HCT116 (cell line): ENCODE data around the gene WFDC2. TPM values are rescaled to one million over a fixed set of nuclear protein-coding genes. Genes with fewer than 3 reads are reported as not detected.

Experiments used
- ATAC-seq: fragments of 200-7000 bp; cut with Tn5 transposase; 2 replicates; pipeline ENCODE4 v1.9.1; 2020; ENCODE audit warnings: mild to moderate bottlenecking, moderate library complexity
- BruUV-seq: library from RNA; stranded (reverse); fragments of 400-500 nt; replicated peaks from 2 replicates; lab custom pipeline; 2021; lab: Mats Ljungman, UMichigan
- CTCF ChIA-PET: fragments of 300-600 bp; sonication (Branson Sonifier 250); formaldehyde crosslinking; loops from one replicate; lab custom pipeline; 2021; ENCODE audit warnings: antibody characterized with exemption; lab: Charles Lee
- POLR2A ChIA-PET: fragments of 300-600, 350-600 bp; sonication (Branson Sonifier 250); formaldehyde crosslinking; loops from one replicate; lab custom pipeline; 2021; ENCODE audit warnings: antibody characterized with exemption; lab: Charles Lee
- RAD21 ChIA-PET, 2 experiments: fragments of 300-600 bp; sonication (Branson Sonifier 250); formaldehyde crosslinking; loops; one replicate each; lab custom pipeline; 2023; ENCODE audit warnings: low total read pairs in 2 of 2; ENCODE audit not compliant: uncharacterized antibody in 2 of 2, unreplicated experiment in 2 of 2, low non-redundant PET in 1 of 2; lab: Charles Lee
- DNase-seq: peaks from one replicate; pipeline ENCODE4 v3.0.0-alpha.2; 2010; ENCODE audit warnings: low read depth, low spot score
- H2AFZ ChIP-seq: fragments of 200-600 bp; shearing (Covaris generic), sonication (generic); 2 replicates; pipeline ENCODE4 v1.6.1; 2017; ENCODE audit warnings: low read depth, mixed run types, mixed read lengths, antibody characterized with exemption, low read length; ENCODE audit not compliant: poor library complexity, severe bottlenecking
- H3K27ac ChIP-seq: 2 replicates; pipeline ENCODE4 v1.5.1; 2012; ENCODE audit warnings: low read depth, low read length
- H3K27me3 ChIP-seq: fragments of 200-600 bp; sonication (generic); 2 replicates; pipeline ENCODE4 v1.6.1; 2016; ENCODE audit warnings: mixed run types, low read length, mixed read lengths; ENCODE audit not compliant: insufficient read depth
- H3K36me3 ChIP-seq, 2 experiments: fragments of 200-500 bp in 1 of 2; fragments of 200-600 bp in 1 of 2; sonication (Bioruptor generic) in 1 of 2; sonication (generic) in 1 of 2; 2 replicates each; pipeline versions ENCODE4 v1.5.1 to v1.6.1; 2014 to 2016; ENCODE audit warnings: low read length in 2 of 2, inconsistent platforms in 1 of 2, mixed read lengths in 1 of 2, mixed run types in 1 of 2; ENCODE audit not compliant: insufficient read depth in 2 of 2, control insufficient read depth in 1 of 2
- H3K4me1 ChIP-seq, 2 experiments: fragments of 200-600 bp in 1 of 2; sonication (generic) in 1 of 2; 2 replicates each; pipeline versions ENCODE4 v1.5.1 to v1.6.1; 2012 to 2017; ENCODE audit warnings: low read length in 2 of 2, inconsistent platforms in 1 of 2, mild to moderate bottlenecking in 1 of 2, mixed read lengths in 1 of 2, mixed run types in 1 of 2, moderate library complexity in 1 of 2; ENCODE audit not compliant: insufficient read depth in 2 of 2, control insufficient read depth in 1 of 2
- H3K4me2 ChIP-seq: fragments of 200-600 bp; sonication (generic); 2 replicates; pipeline ENCODE4 v1.6.1; 2017; ENCODE audit warnings: mixed run types, low read length, mixed read lengths
- H3K4me3 ChIP-seq, 2 experiments: fragments of 200-600 bp in 1 of 2; sonication (generic) in 1 of 2; replicated peaks in 1 of 2; 2 replicates each; pipeline ENCODE4 v1.5.1; 2011 to 2016; ENCODE audit warnings: low read length in 2 of 2, control low read depth in 1 of 2, low read depth in 1 of 2, mild to moderate bottlenecking in 1 of 2, mixed read lengths in 1 of 2, mixed run types in 1 of 2
- H3K79me2 ChIP-seq: fragments of 200-600 bp; sonication (generic); 2 replicates; pipeline ENCODE4 v1.6.1; 2017; ENCODE audit warnings: mild to moderate bottlenecking, mixed run types, low read length, moderate library complexity, mixed read lengths; ENCODE audit not compliant: insufficient read depth
- H3K9ac ChIP-seq: fragments of 200-600 bp; sonication (generic); 2 replicates; pipeline ENCODE4 v1.6.1; 2016; ENCODE audit warnings: low read length, mixed read lengths
- H3K9me2 ChIP-seq: fragments of 200-600 bp; sonication (generic), shearing (Covaris generic); 2 replicates; pipeline ENCODE4 v1.6.1; 2017; ENCODE audit warnings: mixed run types, mild to moderate bottlenecking, moderate library complexity; ENCODE audit not compliant: insufficient read depth
- H3K9me3 ChIP-seq, 2 experiments: fragments of 200-500 bp in 1 of 2; fragments of 200-600 bp in 1 of 2; sonication (Bioruptor generic) in 1 of 2; sonication (generic) in 1 of 2; 2 replicates each; pipeline ENCODE4 v1.6.1; 2014 to 2017; ENCODE audit warnings: low read length in 2 of 2, mixed read lengths in 2 of 2, inconsistent platforms in 1 of 2, low read depth in 1 of 2, mild to moderate bottlenecking in 1 of 2, mixed run types in 1 of 2, moderate library complexity in 1 of 2; ENCODE audit not compliant: control insufficient read depth in 1 of 2, insufficient read depth in 1 of 2
- H4K20me1 ChIP-seq: fragments of 200-600 bp; sonication (generic), shearing (Covaris generic); 2 replicates; pipeline ENCODE4 v1.6.1; 2017; ENCODE audit warnings: mixed run types, mild to moderate bottlenecking, moderate library complexity; ENCODE audit not compliant: insufficient read depth
- ELF1 ChIP-seq: IDR thresholded peaks from 2 replicates; pipeline ENCODE4 v1.6.1; 2012; ENCODE audit warnings: low read depth, borderline replicate concordance
- EZH2 ChIP-seq: fragments of 200-600 bp; sonication (generic); IDR thresholded peaks from 2 replicates; pipeline ENCODE4 v1.6.1; 2017; ENCODE audit warnings: antibody characterized with exemption, mixed run types
- FOSL1 ChIP-seq: IDR thresholded peaks from 2 replicates; pipeline ENCODE4 v1.6.1; 2012; ENCODE audit warnings: low read depth
- JUND ChIP-seq: IDR thresholded peaks from 2 replicates; pipeline ENCODE4 v1.6.1; 2012
- POLR2A ChIP-seq: IDR thresholded peaks from 2 replicates; pipeline ENCODE4 v1.7.0; 2011; ENCODE audit warnings: borderline replicate concordance; ENCODE audit not compliant: insufficient read depth, insufficient read length; ENCODE audit errors: extremely low read depth
- RAD21 ChIP-seq: IDR thresholded peaks from 2 replicates; pipeline ENCODE4 v1.6.1; 2012; ENCODE audit warnings: low read depth, mild to moderate bottlenecking
- SIN3A ChIP-seq: IDR thresholded peaks from 2 replicates; pipeline ENCODE4 v1.6.1; 2012; ENCODE audit warnings: low read depth
- SRF ChIP-seq: IDR thresholded peaks from 2 replicates; pipeline ENCODE4 v1.6.1; 2012; ENCODE audit warnings: low read depth
- YY1 ChIP-seq: IDR thresholded peaks from 2 replicates; pipeline ENCODE4 v1.6.1; 2011; ENCODE audit warnings: low read length, low read depth, moderate library complexity, mild to moderate bottlenecking; ENCODE audit not compliant: insufficient replicate concordance; ENCODE audit errors: extremely low read depth
- ZNF274 ChIP-seq: fragments of 200-500 bp; sonication (Bioruptor generic); IDR thresholded peaks from 2 replicates; pipeline ENCODE4 v1.6.1; 2014; ENCODE audit warnings: mild to moderate bottlenecking, low read depth, low read length, inconsistent platforms
- intact Hi-C: fragments of 100-400 bp; cut with micrococcal nuclease; formaldehyde crosslinking; loops from 2 replicates; pipeline ENCODE4 v1.10.0; 2022
- total RNA-seq: library from RNA; stranded (reverse); gene quantifications from one replicate; pipeline ENCODE4 v1.2.1, GENCODE V29; 2021; ENCODE audit not compliant: unreplicated experiment
- TF ChIP-seq, protein P1 (sequence below): IDR thresholded peaks from 2 replicates; pipeline ENCODE4 v1.6.1; 2012
- TF ChIP-seq, protein P2 (sequence below), 3 experiments: fragments of 200-600 bp in 1 of 3; sonication (generic) in 1 of 3; IDR thresholded peaks in 2 of 3; conservative IDR thresholded peaks in 1 of 3; 2 replicates each; pipeline ENCODE4 v1.5.1; 2012 to 2017; ENCODE audit warnings: low read depth in 2 of 3, low read length in 2 of 3, antibody characterized with exemption in 1 of 3, borderline replicate concordance in 1 of 3, control low read depth in 1 of 3, mild to moderate bottlenecking in 1 of 3, mixed read lengths in 1 of 3, mixed run types in 1 of 3, moderate library complexity in 1 of 3; ENCODE audit not compliant: insufficient read depth in 1 of 3
- TF ChIP-seq, protein P3 (sequence below): IDR thresholded peaks from 2 replicates; pipeline ENCODE4 v1.6.1; 2012; ENCODE audit warnings: low read depth
- TF ChIP-seq, protein P4 (sequence below): IDR thresholded peaks from 2 replicates; pipeline ENCODE4 v1.6.1; 2011; ENCODE audit warnings: mild to moderate bottlenecking, low read length, moderate library complexity; ENCODE audit not compliant: insufficient replicate concordance; ENCODE audit errors: extremely low read depth

The WFDC2 gene
- total RNA-seq, 1 experiment from 2014 or later: 1.1 TPM

DNA sequence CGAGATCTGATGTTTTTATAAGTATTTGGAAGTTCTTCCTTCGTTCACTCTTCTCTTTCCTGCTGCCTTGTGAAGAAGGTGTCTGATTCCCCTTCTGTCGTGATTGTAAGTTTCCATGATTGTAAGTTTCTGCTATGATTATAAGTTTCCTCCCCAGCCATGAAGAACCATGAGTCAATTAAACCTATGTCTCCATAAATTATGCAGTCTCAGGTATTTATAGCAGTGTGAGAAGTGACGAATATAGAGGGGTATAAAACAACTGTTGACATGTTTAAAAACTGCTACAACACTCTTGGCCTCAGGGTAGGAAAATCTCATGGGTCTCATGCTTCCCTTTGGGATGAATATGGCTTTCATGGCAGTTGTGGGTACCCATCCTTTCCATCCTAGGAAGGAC lies 5.8 kb upstream of the WFDC2 start (continued):
- TF ChIP-seq, protein P1, sequence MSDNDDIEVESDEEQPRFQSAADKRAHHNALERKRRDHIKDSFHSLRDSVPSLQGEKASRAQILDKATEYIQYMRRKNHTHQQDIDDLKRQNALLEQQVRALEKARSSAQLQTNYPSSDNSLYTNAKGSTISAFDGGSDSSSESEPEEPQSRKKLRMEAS: no peak
- TF ChIP-seq SIN3A: no peak
- no peak for TF ChIP-seq YY1
- TF ChIP-seq SRF: no peak
- TF ChIP-seq, protein P2, sequence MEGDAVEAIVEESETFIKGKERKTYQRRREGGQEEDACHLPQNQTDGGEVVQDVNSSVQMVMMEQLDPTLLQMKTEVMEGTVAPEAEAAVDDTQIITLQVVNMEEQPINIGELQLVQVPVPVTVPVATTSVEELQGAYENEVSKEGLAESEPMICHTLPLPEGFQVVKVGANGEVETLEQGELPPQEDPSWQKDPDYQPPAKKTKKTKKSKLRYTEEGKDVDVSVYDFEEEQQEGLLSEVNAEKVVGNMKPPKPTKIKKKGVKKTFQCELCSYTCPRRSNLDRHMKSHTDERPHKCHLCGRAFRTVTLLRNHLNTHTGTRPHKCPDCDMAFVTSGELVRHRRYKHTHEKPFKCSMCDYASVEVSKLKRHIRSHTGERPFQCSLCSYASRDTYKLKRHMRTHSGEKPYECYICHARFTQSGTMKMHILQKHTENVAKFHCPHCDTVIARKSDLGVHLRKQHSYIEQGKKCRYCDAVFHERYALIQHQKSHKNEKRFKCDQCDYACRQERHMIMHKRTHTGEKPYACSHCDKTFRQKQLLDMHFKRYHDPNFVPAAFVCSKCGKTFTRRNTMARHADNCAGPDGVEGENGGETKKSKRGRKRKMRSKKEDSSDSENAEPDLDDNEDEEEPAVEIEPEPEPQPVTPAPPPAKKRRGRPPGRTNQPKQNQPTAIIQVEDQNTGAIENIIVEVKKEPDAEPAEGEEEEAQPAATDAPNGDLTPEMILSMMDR (IDR thresholded peaks at IDR 0.05 in 2 of 3, conservative IDR thresholded peaks at IDR 0.05 in 1 of 3; ENCODE audit: borderline replicate concordance in 1 of 3, insufficient read depth in 1 of 3, low read depth in 2 of 3, low read length in 2 of 3): no peak

DNA sequence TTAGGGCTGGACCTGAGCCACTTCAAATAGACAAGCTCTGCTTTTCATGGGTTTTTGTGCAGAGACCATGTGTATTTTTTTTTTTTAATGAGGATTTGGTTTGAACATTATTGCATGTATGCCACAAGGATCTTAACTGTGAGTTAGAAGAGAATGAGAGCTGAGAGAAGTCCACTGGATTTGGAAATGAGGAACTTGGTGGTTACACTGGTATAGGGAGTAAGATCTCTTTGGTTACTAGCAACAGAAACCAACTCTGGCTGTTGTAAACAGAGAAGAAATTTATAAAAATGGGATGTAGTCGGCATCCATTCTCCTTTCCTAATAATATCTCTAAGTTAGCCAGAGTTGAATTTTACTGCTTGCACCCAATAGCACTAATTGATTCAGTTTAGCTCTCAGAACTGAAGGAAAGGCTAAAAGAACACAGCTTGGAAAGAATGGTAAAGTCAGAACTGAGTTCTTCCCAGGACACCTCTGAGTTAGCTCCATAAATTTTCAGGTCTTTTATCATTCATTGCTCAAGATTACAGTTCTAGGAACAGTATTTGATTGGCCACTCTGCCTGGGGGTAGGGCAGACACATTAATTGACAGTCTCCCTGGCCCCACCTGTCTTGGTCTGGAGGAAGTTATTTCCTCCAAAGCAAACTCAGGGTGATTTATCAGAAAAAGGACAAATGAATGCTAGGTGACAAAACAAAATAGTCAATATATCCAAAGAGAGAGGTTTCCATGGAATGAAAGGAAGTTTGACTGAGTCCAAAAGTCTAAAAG lies 3.9 kb upstream of the WFDC2 start:
- peaks cover 23% of the 10 kb centered on the region for H3K27me3 ChIP-seq
- DNase-seq: no peak
- CTCF ChIA-PET: interaction anchor here (0.9 to 1.6 kb wide), 6 partner anchors 8 to 103 kb away, joined by 3 to 5 read pairs (median 4); partner anchors contain the start of gene SYS1
- H3K9ac ChIP-seq: no peak overlapping the region
- no peaks in the 10 kb centered on the region for H3K9me3 ChIP-seq
- H4K20me1 ChIP-seq: no peaks in the 10 kb centered on the region
- no peak overlapping the region for H3K4me3 ChIP-seq
- RAD21 ChIA-PET: no interaction called here
- POLR2A ChIA-PET: no interaction called here
- H3K79me2 ChIP-seq: no peaks in the 10 kb centered on the region
- no TSS peak for BruUV-seq
- no peaks in the 10 kb centered on the region for H3K4me1 ChIP-seq
- no peak for ATAC-seq
- no peaks in the 10 kb centered on the region for H3K9me2 ChIP-seq
- H3K36me3 ChIP-seq: no peaks in the 10 kb centered on the region
- intact Hi-C loops: no loop called here
- H3K27ac ChIP-seq: no peak overlapping the region
- no peak overlapping the region for H2AFZ ChIP-seq
- H3K4me2 ChIP-seq: no peak overlapping the region
- TF ChIP-seq POLR2A (no peak), RAD21 (no peak), ELF1 (no peak), SRF (no peak), ZNF274 (no peak), EZH2 (no peak), FOSL1 (no peak), JUND (no peak)
- TF ChIP-seq, protein P3, sequence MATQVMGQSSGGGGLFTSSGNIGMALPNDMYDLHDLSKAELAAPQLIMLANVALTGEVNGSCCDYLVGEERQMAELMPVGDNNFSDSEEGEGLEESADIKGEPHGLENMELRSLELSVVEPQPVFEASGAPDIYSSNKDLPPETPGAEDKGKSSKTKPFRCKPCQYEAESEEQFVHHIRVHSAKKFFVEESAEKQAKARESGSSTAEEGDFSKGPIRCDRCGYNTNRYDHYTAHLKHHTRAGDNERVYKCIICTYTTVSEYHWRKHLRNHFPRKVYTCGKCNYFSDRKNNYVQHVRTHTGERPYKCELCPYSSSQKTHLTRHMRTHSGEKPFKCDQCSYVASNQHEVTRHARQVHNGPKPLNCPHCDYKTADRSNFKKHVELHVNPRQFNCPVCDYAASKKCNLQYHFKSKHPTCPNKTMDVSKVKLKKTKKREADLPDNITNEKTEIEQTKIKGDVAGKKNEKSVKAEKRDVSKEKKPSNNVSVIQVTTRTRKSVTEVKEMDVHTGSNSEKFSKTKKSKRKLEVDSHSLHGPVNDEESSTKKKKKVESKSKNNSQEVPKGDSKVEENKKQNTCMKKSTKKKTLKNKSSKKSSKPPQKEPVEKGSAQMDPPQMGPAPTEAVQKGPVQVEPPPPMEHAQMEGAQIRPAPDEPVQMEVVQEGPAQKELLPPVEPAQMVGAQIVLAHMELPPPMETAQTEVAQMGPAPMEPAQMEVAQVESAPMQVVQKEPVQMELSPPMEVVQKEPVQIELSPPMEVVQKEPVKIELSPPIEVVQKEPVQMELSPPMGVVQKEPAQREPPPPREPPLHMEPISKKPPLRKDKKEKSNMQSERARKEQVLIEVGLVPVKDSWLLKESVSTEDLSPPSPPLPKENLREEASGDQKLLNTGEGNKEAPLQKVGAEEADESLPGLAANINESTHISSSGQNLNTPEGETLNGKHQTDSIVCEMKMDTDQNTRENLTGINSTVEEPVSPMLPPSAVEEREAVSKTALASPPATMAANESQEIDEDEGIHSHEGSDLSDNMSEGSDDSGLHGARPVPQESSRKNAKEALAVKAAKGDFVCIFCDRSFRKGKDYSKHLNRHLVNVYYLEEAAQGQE: no peak
- TF ChIP-seq, protein P4, sequence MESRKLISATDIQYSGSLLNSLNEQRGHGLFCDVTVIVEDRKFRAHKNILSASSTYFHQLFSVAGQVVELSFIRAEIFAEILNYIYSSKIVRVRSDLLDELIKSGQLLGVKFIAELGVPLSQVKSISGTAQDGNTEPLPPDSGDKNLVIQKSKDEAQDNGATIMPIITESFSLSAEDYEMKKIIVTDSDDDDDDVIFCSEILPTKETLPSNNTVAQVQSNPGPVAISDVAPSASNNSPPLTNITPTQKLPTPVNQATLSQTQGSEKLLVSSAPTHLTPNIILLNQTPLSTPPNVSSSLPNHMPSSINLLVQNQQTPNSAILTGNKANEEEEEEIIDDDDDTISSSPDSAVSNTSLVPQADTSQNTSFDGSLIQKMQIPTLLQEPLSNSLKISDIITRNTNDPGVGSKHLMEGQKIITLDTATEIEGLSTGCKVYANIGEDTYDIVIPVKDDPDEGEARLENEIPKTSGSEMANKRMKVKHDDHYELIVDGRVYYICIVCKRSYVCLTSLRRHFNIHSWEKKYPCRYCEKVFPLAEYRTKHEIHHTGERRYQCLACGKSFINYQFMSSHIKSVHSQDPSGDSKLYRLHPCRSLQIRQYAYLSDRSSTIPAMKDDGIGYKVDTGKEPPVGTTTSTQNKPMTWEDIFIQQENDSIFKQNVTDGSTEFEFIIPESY: no peak
